Common myeloid progenitor, CD34-positive (primary cell): Measurements from ENCODE around the gene MSH2.

ENCODE experiments used
- CTCF ChIA-PET: fragments of 350-600 bp; sonication (Branson Sonifier 250); formaldehyde crosslinking; loops from one replicate; lab custom pipeline; 2021; ENCODE audit warnings: antibody characterized with exemption; lab: Charles Lee
- POLR2A ChIA-PET: fragments of 350-600 bp; sonication (Branson Sonifier 250); formaldehyde crosslinking; loops from one replicate; lab custom pipeline; 2021; ENCODE audit warnings: antibody characterized with exemption; lab: Charles Lee
- DNase-seq, 3 donors: peaks; one replicate each; pipeline versions ENCODE4 v3.0.0 to v3.0.0-alpha.2; 2013
- H3K27ac ChIP-seq, 2 experiments: 1 replicate in 1 of 2; 2 replicates in 1 of 2; pipeline ENCODE4 v1.7.0; 2013; ENCODE audit warnings: inconsistent platforms in 2 of 2, low read length in 2 of 2, mild to moderate bottlenecking in 2 of 2, low read depth in 1 of 2, moderate library complexity in 1 of 2; ENCODE audit not compliant: severe bottlenecking in 2 of 2, insufficient read depth in 1 of 2, poor library complexity in 1 of 2
- H3K27me3 ChIP-seq, 5 experiments: replicated peaks in 2 of 5; 1 replicate in 3 of 5; 2 replicates in 2 of 5; pipeline versions ENCODE4 v1.6.1 to v1.7.0; 2013; ENCODE audit warnings: low read length in 4 of 5, mild to moderate bottlenecking in 2 of 5, moderate library complexity in 2 of 5, inconsistent platforms in 1 of 5; ENCODE audit not compliant: insufficient read depth in 5 of 5, control insufficient read depth in 4 of 5
- H3K36me3 ChIP-seq, 4 experiments: 1 replicate in 2 of 4; 2 replicates in 2 of 4; pipeline versions ENCODE4 v1.6.1 to v1.7.0; 2013; ENCODE audit warnings: low read length in 3 of 4, control low read depth in 1 of 4, mild to moderate bottlenecking in 1 of 4; ENCODE audit not compliant: control insufficient read depth in 4 of 4, insufficient read depth in 4 of 4
- H3K4me1 ChIP-seq, 4 experiments: 1 replicate in 3 of 4; 2 replicates in 1 of 4; pipeline versions ENCODE4 v1.6.1 to v1.7.1; 2013; ENCODE audit warnings: low read length in 3 of 4, mild to moderate bottlenecking in 3 of 4, control low read depth in 1 of 4, inconsistent platforms in 1 of 4, moderate library complexity in 1 of 4; ENCODE audit not compliant: control insufficient read depth in 4 of 4, insufficient read depth in 4 of 4; ENCODE audit errors: control extremely low read depth in 1 of 4
- H3K4me3 ChIP-seq, 7 experiments: 1 replicate in 4 of 7; 2 replicates in 3 of 7; pipeline versions ENCODE4 v1.5.1 to v1.7.0; 2013; ENCODE audit warnings: mild to moderate bottlenecking in 7 of 7, low read length in 6 of 7, moderate library complexity in 6 of 7, inconsistent platforms in 2 of 7, low read depth in 2 of 7, control low read depth in 1 of 7; ENCODE audit not compliant: insufficient read depth in 4 of 7, control insufficient read depth in 1 of 7; ENCODE audit errors: extremely low read depth in 1 of 7
- H3K9me3 ChIP-seq, 5 experiments: 1 replicate in 4 of 5; 2 replicates in 1 of 5; pipeline versions ENCODE4 v1.6.1 to v1.7.1; 2013; ENCODE audit warnings: low read length in 4 of 5, mild to moderate bottlenecking in 2 of 5, inconsistent platforms in 1 of 5, low read depth in 1 of 5, moderate library complexity in 1 of 5; ENCODE audit not compliant: control insufficient read depth in 4 of 5, insufficient read depth in 2 of 5; ENCODE audit errors: control extremely low read depth in 1 of 5
- WGBS: methylation state at CpG from one replicate; pipeline ENCODE4 v1.1.5; 2013; ENCODE audit not compliant: insufficient coverage; 5-methylcytosine and 5-hydroxymethylcytosine counted together

MSH2 gene

GRCh38 chr2:47485177-47485576, 82.2 kb downstream of the MSH2 start:
- H3K27ac ChIP-seq, result no peak overlapping the region
- no CpG with 5 or more reads among the region's 3 CpGs for WGBS
- H3K36me3 ChIP-seq, result peaks cover 7 to 31% (median 19%) of the 10 kb centered on the region in 4 experiments
- H3K4me1 ChIP-seq, result peaks cover 0 to 12% (median 6%) of the 10 kb centered on the region in 4 experiments
- H3K9me3 ChIP-seq, result no peaks in the 10 kb centered on the region
- DNase-seq, result no peak
- H3K27me3 ChIP-seq, result no peaks in the 10 kb centered on the region
- H3K4me3 ChIP-seq, result no peak overlapping the region
- POLR2A ChIA-PET, result no interaction called here
- CTCF ChIA-PET, result interaction anchor here (0.7 to 1.6 kb wide), 3 partner anchors 10 to 24 kb away, joined by 3 to 4 read pairs (median 3); no protein-coding TSS in a partner anchor

GRCh38 chr2:47485751-47486300, 82.9 kb downstream of the MSH2 start:
- 100% methylated on average over 2 of the region's 6 CpGs for WGBS
- H3K4me3 ChIP-seq, result no peak overlapping the region
- peaks cover 0 to 12% (median 6%) of the 10 kb centered on the region in 4 experiments for H3K4me1 ChIP-seq
- no peak for DNase-seq
- ChIA-PET CTCF (interaction anchor here (1.0 kb wide), 1 partner anchor 10 kb away, joined by 3 read pairs; no protein-coding TSS in a partner anchor), POLR2A (no interaction called here)
- H3K36me3 ChIP-seq, result peaks cover 5 to 28% (median 16%) of the 10 kb centered on the region in 4 experiments
- H3K27ac ChIP-seq, result no peak overlapping the region
- H3K9me3 ChIP-seq, result no peaks in the 10 kb centered on the region
- no peaks in the 10 kb centered on the region for H3K27me3 ChIP-seq

- peaks cover 0 to 12% (median 6%) of the 10 kb centered on the region in 4 experiments for H3K4me1 ChIP-seq
- H3K27me3 ChIP-seq, result no peaks in the 10 kb centered on the region
- H3K4me3 ChIP-seq, result no peak overlapping the region
- no CpG with 5 or more reads among the region's 2 CpGs for WGBS
- ChIA-PET CTCF (interaction anchor here (0.6 kb wide), 1 partner anchor 70 kb away, joined by 4 read pairs; no protein-coding TSS in a partner anchor), POLR2A (no interaction called here)
- H3K27ac ChIP-seq, result no peak overlapping the region
- DNase-seq, result peak; percentile 32 to 86 (median 70)
- H3K36me3 ChIP-seq, result peaks cover 5 to 26% (median 15%) of the 10 kb centered on the region in 4 experiments
- H3K9me3 ChIP-seq, result no peaks in the 10 kb centered on the region
Observed at GRCh38 chr2:47486841-47487497, 84.0 kb downstream of the MSH2 start.

- H3K9me3 ChIP-seq, result peaks cover 0 to 2% (median 0%) of the 10 kb centered on the region in 5 experiments
- ChIA-PET CTCF (no interaction called here), POLR2A (no interaction called here)
- H3K27me3 ChIP-seq, result no peaks in the 10 kb centered on the region
- peaks cover 5 to 21% (median 12%) of the 10 kb centered on the region in 4 experiments for H3K36me3 ChIP-seq
- H3K27ac ChIP-seq, result no peak overlapping the region
- no peak overlapping the region for H3K4me3 ChIP-seq
- no CpG with 5 or more reads among the region's 1 CpG for WGBS
- DNase-seq, result no peak
- peaks cover 0 to 12% (median 6%) of the 10 kb centered on the region in 4 experiments for H3K4me1 ChIP-seq
Observed at GRCh38 chr2:47487498-47487875, 84.5 kb downstream of the MSH2 start.

GRCh38 chr2:47488870-47489584, 86.1 kb downstream of the MSH2 start:
- 72% methylated on average over 9 of the region's 9 CpGs for WGBS
- Histone ChIP-seq H3K9me3 (peaks cover 0 to 4% (median 0%) of the 10 kb centered on the region in 5 experiments), H3K4me3 (no peak overlapping the region), H3K27me3 (no peaks in the 10 kb centered on the region), H3K4me1 (peaks cover 0 to 12% (median 6%) of the 10 kb centered on the region in 4 experiments), H3K27ac (no peak overlapping the region), H3K36me3 (peaks cover 0 to 9% (median 4%) of the 10 kb centered on the region in 4 experiments)
- ChIA-PET CTCF (interaction anchor here (1.0 kb wide), 1 partner anchor 21 kb away, joined by 3 read pairs; no protein-coding TSS in a partner anchor), POLR2A (no interaction called here)
- peak in 2 of 3 donors; percentile 25 to 28 for DNase-seq

GRCh38 chr2:47490406-47490805, 87.5 kb downstream of the MSH2 start:
- no peak for DNase-seq
- Histone ChIP-seq H3K27me3 (no peaks in the 10 kb centered on the region), H3K4me3 (no peak overlapping the region), H3K4me1 (peaks cover 0 to 12% (median 6%) of the 10 kb centered on the region in 4 experiments), H3K9me3 (peaks cover 0 to 4% (median 0%) of the 10 kb centered on the region in 5 experiments), H3K36me3 (no peaks in the 10 kb centered on the region), H3K27ac (no peak overlapping the region)
- CTCF ChIA-PET, result no interaction called here
- POLR2A ChIA-PET, result no interaction called here
- 88% methylated on average over 3 of the region's 6 CpGs for WGBS
